Caco-2 (cell line): ENCODE results near the gene N4BP2. TPM values are rescaled to one million over a fixed set of nuclear protein-coding genes. Genes with fewer than 3 reads are reported as not detected.

Experiments used
- BruUV-seq: library from RNA; stranded (reverse); fragments of 400-500 nt; replicated peaks from 2 replicates; lab custom pipeline; 2021; lab: Mats Ljungman, UMichigan
- CTCF ChIA-PET: fragments of 300-600 bp; sonication (Branson Sonifier 250); formaldehyde crosslinking; loops from one replicate; lab custom pipeline; 2022; ENCODE audit warnings: antibody characterized with exemption; lab: Charles Lee
- POLR2A ChIA-PET: fragments of 300-600 bp; sonication (Branson Sonifier 250); formaldehyde crosslinking; loops from one replicate; lab custom pipeline; 2022; ENCODE audit warnings: antibody characterized with exemption; lab: Charles Lee
- DNase-seq, 2 experiments: peaks; one replicate each; pipeline versions ENCODE4 v3.0.0 to v3.0.0-alpha.2; 2020 to 2022
- H3K27me3 ChIP-seq: replicated peaks from 2 replicates; pipeline ENCODE4 v1.6.0; 2011; ENCODE audit warnings: low read length; ENCODE audit not compliant: control insufficient read depth, insufficient read depth
- H3K36me3 ChIP-seq: 2 replicates; pipeline ENCODE4 v1.5.1; 2011; ENCODE audit warnings: low read length; ENCODE audit not compliant: control insufficient read depth, insufficient read depth
- H3K4me1 ChIP-seq: fragments of 250-450 bp; sonication (Bioruptor Pico); 2 replicates; pipeline ENCODE4 v1.5.1; 2020; ENCODE audit warnings: mild to moderate bottlenecking
- H3K4me3 ChIP-seq: 2 replicates; pipeline ENCODE4 v1.5.1; 2011; ENCODE audit warnings: low read depth, mild to moderate bottlenecking, control low read depth, low read length
- H3K9me3 ChIP-seq: fragments of 250-450 bp; sonication (Bioruptor Pico); 2 replicates; pipeline ENCODE4 v1.5.1; 2020; ENCODE audit warnings: mild to moderate bottlenecking, moderate library complexity
- H3K27ac Mint-ChIP-seq: one replicate; pipeline ENCODE4 v1.8.0; 2022; ENCODE audit warnings: mixed read lengths; ENCODE audit not compliant: unreplicated experiment
- H3K27me3 Mint-ChIP-seq: one replicate; pipeline ENCODE4 v1.8.0; 2022; ENCODE audit warnings: mixed read lengths; ENCODE audit not compliant: insufficient read depth, unreplicated experiment
- H3K36me3 Mint-ChIP-seq: one replicate; pipeline ENCODE4 v1.8.0; 2022; ENCODE audit warnings: mild to moderate bottlenecking, mixed read lengths; ENCODE audit not compliant: insufficient read depth, unreplicated experiment
- H3K4me1 Mint-ChIP-seq: one replicate; pipeline ENCODE4 v1.8.0; 2022; ENCODE audit warnings: low read depth, mixed read lengths; ENCODE audit not compliant: unreplicated experiment
- H3K4me3 Mint-ChIP-seq: one replicate; pipeline ENCODE4 v1.8.0; 2022; ENCODE audit warnings: mild to moderate bottlenecking, moderate library complexity, mixed read lengths; ENCODE audit not compliant: unreplicated experiment
- H3K9me3 Mint-ChIP-seq: one replicate; pipeline ENCODE4 v1.8.0; 2022; ENCODE audit warnings: mixed read lengths; ENCODE audit not compliant: unreplicated experiment
- intact Hi-C: fragments of 100-400 bp; cut with micrococcal nuclease; formaldehyde crosslinking; loops from one replicate; pipeline ENCODE4 v1.10.0; 2022; ENCODE audit not compliant: unreplicated experiment
- total RNA-seq: library from RNA; stranded (reverse); gene quantifications from 2 replicates; pipeline ENCODE4 v1.2.3, GENCODE V29; 2022
- TF ChIP-seq, protein P1 (sequence below), 2 experiments: fragments of 200-600 bp in 1 of 2; IDR thresholded peaks; 1 replicate in 1 of 2; 2 replicates in 1 of 2; pipeline versions ENCODE4 v1.5.1 to v1.8.0; 2011 to 2022; ENCODE audit warnings: antibody characterized with exemption in 1 of 2, control low read depth in 1 of 2, inconsistent platforms in 1 of 2, low read depth in 1 of 2, low read length in 1 of 2, mild to moderate bottlenecking in 1 of 2, moderate library complexity in 1 of 2; ENCODE audit not compliant: insufficient read depth in 1 of 2, severe bottlenecking in 1 of 2, unreplicated experiment in 1 of 2

Gene N4BP2
- total RNA-seq, 1 experiment from 2014 or later, result 28.7 TPM

DNA sequence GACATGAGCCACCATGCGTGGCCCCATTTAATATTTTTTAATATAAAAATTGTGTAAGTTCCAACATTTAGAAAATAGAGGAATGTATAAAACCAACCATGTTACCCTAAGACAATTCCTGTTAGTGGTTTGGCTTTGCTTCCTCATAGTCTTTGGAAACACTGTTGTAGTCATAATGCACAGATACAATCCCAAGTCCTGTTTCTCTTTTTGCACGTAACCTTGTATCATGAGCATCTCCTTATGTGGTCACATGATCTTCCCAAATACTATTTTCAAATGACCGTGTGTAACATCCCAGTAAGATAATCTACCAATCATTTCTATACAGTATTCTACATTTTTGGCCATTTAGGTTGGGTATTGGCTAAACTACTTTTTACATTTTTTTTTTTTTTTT lies 126.3 kb downstream of the N4BP2 start:
- DNase-seq, result no peak
- Mint-ChIP-seq H3K36me3 (no peaks in the 10 kb centered on the region), H3K27ac (no peak overlapping the region), H3K4me3 (no peak overlapping the region), H3K9me3 (no peaks in the 10 kb centered on the region), H3K27me3 (no peaks in the 10 kb centered on the region), H3K4me1 (no peaks in the 10 kb centered on the region)
- H3K36me3 ChIP-seq, result no peaks in the 10 kb centered on the region
- H3K27me3 ChIP-seq, result no peaks in the 10 kb centered on the region
- no peaks in the 10 kb centered on the region for H3K4me1 ChIP-seq
- BruUV-seq, result no TSS peak
- POLR2A ChIA-PET, result no interaction called here
- H3K9me3 ChIP-seq, result no peaks in the 10 kb centered on the region
- TF ChIP-seq, protein P1, sequence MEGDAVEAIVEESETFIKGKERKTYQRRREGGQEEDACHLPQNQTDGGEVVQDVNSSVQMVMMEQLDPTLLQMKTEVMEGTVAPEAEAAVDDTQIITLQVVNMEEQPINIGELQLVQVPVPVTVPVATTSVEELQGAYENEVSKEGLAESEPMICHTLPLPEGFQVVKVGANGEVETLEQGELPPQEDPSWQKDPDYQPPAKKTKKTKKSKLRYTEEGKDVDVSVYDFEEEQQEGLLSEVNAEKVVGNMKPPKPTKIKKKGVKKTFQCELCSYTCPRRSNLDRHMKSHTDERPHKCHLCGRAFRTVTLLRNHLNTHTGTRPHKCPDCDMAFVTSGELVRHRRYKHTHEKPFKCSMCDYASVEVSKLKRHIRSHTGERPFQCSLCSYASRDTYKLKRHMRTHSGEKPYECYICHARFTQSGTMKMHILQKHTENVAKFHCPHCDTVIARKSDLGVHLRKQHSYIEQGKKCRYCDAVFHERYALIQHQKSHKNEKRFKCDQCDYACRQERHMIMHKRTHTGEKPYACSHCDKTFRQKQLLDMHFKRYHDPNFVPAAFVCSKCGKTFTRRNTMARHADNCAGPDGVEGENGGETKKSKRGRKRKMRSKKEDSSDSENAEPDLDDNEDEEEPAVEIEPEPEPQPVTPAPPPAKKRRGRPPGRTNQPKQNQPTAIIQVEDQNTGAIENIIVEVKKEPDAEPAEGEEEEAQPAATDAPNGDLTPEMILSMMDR (IDR thresholded peaks at IDR 0.05; ENCODE audit: insufficient read depth in 1 of 2, low read depth in 1 of 2, low read length in 1 of 2, severe bottlenecking in 1 of 2, unreplicated experiment in 1 of 2), result no peak
- H3K4me3 ChIP-seq, result no peak overlapping the region
- CTCF ChIA-PET, result no interaction called here
- intact Hi-C loops, result no loop called here

DNA sequence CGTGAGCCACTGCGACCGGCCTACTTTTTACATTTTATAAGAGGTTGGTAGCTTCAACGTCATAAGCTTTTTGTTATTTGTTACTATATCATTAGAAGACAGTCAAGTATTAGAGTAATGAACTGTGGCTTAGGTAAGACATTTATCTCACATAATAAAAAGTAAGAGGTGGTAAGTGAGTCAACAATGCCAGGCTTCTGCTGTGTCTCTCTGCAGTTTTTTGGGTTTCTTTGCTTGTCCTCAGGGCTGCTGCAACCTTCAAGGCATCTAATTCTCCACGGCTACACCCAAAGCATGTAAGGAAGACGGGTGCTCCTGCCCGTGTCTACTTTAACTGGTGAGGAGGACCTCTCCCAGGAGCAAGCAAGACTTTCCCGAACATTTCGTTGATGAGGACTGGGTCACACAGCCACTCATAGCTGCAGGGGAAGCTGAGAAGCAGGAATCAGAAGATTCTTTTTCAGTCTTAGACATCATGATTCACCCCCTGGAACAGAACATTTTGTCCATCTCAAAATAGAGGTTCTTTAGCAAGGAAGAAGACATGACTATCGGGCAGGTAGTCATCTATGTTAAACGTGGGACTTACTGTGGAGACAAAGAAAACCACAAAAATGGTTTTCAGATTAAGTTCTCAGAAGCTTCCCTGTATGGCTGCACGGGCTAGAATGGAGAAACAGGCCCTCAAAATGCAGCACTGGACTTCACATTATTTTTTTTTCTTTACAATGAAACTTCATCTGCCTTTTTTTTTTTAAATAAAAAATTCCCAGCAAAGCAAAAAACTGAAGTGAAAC lies 127.2 kb downstream of the N4BP2 start:
- TF ChIP-seq, protein P1 (IDR thresholded peaks at IDR 0.05; ENCODE audit: insufficient read depth in 1 of 2, low read depth in 1 of 2, low read length in 1 of 2, severe bottlenecking in 1 of 2, unreplicated experiment in 1 of 2), result no peak
- intact Hi-C loops, result no loop called here
- Histone ChIP-seq H3K4me3 (no peak overlapping the region), H3K9me3 (no peaks in the 10 kb centered on the region), H3K27me3 (no peaks in the 10 kb centered on the region), H3K4me1 (no peaks in the 10 kb centered on the region), H3K36me3 (no peaks in the 10 kb centered on the region)
- DNase-seq, result no peak
- no peaks in the 10 kb centered on the region for H3K36me3 Mint-ChIP-seq
- CTCF ChIA-PET, result no interaction called here
- BruUV-seq, result no TSS peak
- H3K27me3 Mint-ChIP-seq, result no peaks in the 10 kb centered on the region
- H3K9me3 Mint-ChIP-seq, result no peaks in the 10 kb centered on the region
- no peak overlapping the region for H3K4me3 Mint-ChIP-seq
- H3K27ac Mint-ChIP-seq, result no peak overlapping the region
- H3K4me1 Mint-ChIP-seq, result no peaks in the 10 kb centered on the region
- POLR2A ChIA-PET, result no interaction called here

DNA sequence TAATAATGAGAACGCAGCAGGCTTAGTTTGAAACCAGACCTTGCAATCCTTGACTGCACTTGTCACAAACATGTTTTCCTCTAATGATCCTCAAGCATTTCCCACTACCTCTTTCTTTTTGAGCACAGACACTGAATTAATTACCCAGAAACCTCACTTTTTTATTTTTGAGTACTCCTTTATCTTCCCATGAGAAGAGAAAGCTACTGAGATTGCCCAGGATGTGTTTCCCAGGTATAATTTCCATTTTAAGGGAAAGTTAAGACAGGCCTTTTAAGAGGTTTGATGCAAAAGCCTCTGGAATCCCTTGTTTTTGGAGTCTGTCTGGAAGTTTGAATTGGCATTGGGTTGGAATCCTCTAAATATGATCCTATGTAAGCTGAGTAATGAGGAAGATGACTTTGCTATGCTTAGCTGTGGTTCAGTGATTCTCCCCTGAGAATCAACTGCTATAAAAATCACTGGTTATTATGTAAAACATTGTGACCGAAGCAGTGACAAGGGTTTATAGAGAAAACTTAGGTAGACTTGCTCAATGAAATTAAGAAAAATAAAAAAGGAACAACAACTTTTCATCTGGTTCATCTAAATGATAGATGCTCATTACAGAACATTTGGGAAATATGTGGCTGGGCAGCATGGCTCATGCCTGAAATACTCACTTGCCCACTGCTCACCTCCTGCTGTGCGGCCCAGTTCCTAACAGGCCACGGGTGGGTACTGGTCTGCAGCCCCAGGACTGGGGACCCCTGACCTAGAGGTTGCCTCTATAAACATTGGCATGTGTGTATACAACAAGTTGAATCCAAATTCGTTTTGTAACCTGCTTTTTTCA lies 129.4 kb downstream of the N4BP2 start:
- Mint-ChIP-seq H3K4me1 (peaks cover 7% of the 10 kb centered on the region), H3K9me3 (no peaks in the 10 kb centered on the region), H3K27ac (no peak overlapping the region), H3K27me3 (no peaks in the 10 kb centered on the region), H3K36me3 (no peaks in the 10 kb centered on the region), H3K4me3 (no peak overlapping the region)
- TF ChIP-seq, protein P1 (IDR thresholded peaks at IDR 0.05; ENCODE audit: insufficient read depth in 1 of 2, low read depth in 1 of 2, low read length in 1 of 2, severe bottlenecking in 1 of 2, unreplicated experiment in 1 of 2), result no peak
- ChIA-PET CTCF (no interaction called here), POLR2A (no interaction called here)
- BruUV-seq, result no TSS peak
- Histone ChIP-seq H3K4me3 (no peak overlapping the region), H3K9me3 (no peaks in the 10 kb centered on the region), H3K36me3 (no peaks in the 10 kb centered on the region), H3K27me3 (no peaks in the 10 kb centered on the region), H3K4me1 (peaks cover 4% of the 10 kb centered on the region)
- intact Hi-C loops, result no loop called here
- no peak for DNase-seq
